SH-SY5Y (cell line): ENCODE data around the gene LRGUK.

ENCODE experiments used
- GATA2 ChIP-seq: IDR thresholded peaks from 2 replicates; pipeline ENCODE4 v1.6.1; 2011; ENCODE audit warnings: mild to moderate bottlenecking, low read depth, low read length
- GATA3 ChIP-seq: IDR thresholded peaks from 2 replicates; pipeline ENCODE4 v1.6.1; 2011; ENCODE audit warnings: low read depth, mild to moderate bottlenecking, low read length, moderate library complexity

DNA sequence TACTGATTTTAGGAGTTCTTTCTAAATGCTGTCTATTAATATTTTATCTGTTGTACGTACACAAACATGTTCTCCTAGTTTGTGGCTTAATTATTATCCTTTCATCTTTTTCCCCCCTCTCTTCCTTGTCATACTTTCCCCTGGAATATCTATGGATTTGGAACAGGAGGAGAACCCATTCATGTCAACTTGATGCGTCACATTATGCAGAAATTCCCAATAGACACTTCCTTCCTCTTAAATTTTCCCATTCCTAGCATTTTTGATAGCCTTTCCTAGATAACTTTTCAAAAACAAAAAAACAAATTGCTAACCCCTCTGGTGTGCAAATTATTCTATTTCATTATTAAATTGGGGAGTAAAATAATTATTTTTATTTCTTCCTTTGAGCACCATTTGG lies 153.4 kb downstream of the LRGUK start:
- TF ChIP-seq GATA2 (no peak), GATA3 (no peak)
